ENCODE results near the gene PTPRCAP. TPM values are rescaled to one million over a fixed set of nuclear protein-coding genes. Genes with fewer than 3 reads are reported as not detected.
"Not testable (repeated sequence)": the region's sequence is repeated elsewhere in the genome, so short reads cannot be mapped to it uniquely, and the experiment has no call there.

Gene PTPRCAP
- total RNA-seq, 1 donor from 2014 or later: not detected

- no peak for DNase-seq
Observed at GRCh38 chr11:67409261-67409666, 28.2 kb downstream of the PTPRCAP start.

- no peak for DNase-seq
Observed at GRCh38 chr11:67408437-67409200, 28.9 kb downstream of the PTPRCAP start.

- no peak for DNase-seq
Observed at GRCh38 chr11:67407688-67408163, 29.8 kb downstream of the PTPRCAP start.

GRCh38 chr11:67406969-67407687 lies 30.4 kb downstream of the PTPRCAP start:
- peak; percentile 50 for DNase-seq

DNA sequence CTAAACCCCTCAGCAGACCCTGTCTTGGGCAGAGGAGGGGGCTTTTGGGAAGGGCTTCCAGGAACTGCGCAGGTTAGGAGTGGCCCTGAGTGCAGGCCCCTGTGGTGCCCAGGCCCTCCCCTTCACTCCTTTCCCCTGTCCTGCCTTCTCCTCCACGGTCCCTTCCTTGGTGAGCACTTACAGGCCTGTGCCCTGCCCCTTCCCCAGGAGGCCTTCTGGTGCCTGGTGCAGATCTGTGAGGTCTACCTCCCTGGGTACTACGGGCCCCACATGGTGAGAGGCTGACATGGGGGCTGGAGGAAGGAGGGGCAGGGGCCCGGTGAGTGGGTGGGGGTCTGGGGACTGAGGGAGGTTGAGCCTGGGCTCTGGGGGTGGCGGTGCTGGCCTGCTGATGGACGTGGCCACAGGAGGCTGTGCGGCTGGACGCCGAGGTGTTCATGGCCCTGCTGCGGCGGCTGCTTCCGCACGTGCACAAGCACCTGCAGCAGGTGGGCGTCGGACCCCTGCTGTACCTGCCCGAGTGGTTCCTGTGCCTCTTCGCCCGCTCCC lies 31.0 kb downstream of the PTPRCAP start:
- DNase-seq: no peak

- no peak for DNase-seq
Observed at GRCh38 chr11:67405688-67406339, 31.7 kb downstream of the PTPRCAP start.

DNA sequence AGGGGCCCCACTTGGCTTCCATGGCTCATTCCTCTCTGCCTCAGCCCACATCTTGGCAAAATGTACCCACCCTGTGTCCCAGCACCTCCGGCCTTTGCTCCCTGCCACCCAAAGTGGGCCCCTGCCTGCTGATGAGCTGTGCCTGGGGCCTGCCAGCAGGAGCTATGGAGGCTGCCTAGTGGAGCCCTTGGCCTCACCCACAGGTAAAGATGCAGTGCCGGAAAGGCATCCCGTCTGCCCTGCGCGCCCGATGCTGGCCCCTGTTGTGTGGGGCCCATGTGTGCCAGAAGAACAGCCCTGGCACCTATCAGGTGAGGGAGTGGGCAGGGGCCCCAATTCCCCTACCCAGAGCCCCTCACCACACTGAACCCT lies 32.3 kb downstream of the PTPRCAP start:
- no peak for DNase-seq

- no peak for DNase-seq
Observed at GRCh38 chr11:67404515-67405195, 32.8 kb downstream of the PTPRCAP start.

- not testable (repeated sequence) for DNase-seq
Observed at GRCh38 chr11:67403085-67403484, 34.4 kb downstream of the PTPRCAP start.

DNA sequence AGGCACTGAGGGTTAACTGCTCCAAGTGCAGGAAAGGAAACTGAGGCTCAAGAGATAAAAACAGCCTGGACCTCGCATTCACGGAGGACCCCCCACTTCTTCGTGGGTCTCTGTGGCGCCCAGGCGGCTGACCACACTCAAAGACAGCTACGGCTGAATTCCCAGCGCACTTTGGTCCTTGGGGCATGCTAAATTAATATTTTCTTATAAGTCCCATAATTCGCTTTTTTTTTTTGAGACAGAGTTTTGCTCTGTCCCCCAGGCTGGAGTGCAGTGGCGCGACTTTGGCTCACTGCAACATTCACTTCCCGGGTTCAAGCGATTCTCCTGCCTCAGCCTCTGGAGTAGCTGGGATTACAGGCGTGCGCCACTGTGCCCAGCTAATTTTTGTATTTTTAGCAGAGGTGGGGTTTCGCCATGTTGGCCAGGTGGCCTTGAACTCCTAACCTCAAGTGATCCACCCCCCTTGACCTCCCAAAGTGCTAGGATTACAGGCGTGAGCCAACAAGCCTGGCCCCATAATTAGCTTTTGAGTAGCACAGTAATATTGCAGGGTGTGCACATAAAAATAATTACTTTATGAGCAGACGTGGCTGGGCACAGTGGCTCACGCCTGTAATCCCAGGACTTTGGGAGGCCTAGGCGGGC lies 35.2 kb downstream of the PTPRCAP start:
- not testable (repeated sequence) for DNase-seq

- peak; percentile 92 for DNase-seq
Observed at GRCh38 chr11:67401495-67402191, 35.8 kb downstream of the PTPRCAP start, which contains the start of gene PPP1CA. TSS of gene PPP1CA (minus strand) at chr11:67401858. CDS start at chr11:67401782, 76 bp downstream.

- DNase-seq: no peak
Observed at GRCh38 chr11:67400942-67401494, 36.5 kb downstream of the PTPRCAP start.

- no peak for DNase-seq
Observed at GRCh38 chr11:67400251-67400941, 37.1 kb downstream of the PTPRCAP start.

DNA sequence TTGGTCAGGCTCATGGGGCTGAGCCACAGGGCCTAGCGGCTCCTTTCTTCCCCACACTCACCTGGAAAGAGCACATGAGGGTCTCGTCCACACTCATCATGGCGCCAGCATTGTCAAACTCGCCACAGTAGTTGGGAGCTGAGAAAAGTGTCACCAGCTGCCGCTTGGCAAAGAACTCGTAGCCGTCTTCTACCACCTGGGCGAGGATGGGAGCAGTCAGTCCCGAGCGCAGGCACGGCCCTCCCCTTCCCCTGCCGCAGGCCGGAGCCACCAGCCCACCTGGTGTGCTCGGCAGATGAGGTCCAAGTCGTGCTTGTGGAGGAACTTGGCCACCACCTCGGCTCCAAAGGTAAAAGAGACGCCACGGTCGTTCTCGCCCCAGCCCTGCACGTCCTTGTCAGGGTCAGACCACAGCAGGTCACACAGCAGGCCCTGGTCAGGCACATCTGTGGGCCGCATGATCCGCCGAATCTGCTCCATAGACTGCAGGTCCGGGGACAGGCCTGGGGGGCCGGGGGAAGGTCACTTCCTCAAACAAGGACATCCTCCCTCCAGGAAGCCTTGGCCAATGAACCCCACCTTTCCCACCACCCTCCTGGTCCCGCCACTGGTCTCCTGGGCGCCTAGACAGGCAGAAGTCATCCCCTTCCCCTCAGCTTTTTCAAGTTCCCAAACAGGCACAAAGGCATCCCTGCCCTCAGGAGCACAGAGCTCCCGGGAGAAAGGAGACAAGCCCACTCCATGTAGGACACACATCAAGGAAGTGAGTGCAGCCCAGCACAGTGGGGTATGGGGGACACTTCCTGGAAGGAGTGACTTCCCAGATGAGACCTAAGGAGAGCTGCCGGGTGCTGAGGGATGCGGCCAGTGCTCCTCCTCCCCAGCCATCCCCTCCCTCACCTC lies 38.6 kb downstream of the PTPRCAP start:
- no peak for DNase-seq

GRCh38 chr11:67397986-67398660 lies 39.4 kb downstream of the PTPRCAP start:
- DNase-seq: no peak

- DNase-seq: no peak
Observed at GRCh38 chr11:67397536-67397935, 39.9 kb downstream of the PTPRCAP start.

DNA sequence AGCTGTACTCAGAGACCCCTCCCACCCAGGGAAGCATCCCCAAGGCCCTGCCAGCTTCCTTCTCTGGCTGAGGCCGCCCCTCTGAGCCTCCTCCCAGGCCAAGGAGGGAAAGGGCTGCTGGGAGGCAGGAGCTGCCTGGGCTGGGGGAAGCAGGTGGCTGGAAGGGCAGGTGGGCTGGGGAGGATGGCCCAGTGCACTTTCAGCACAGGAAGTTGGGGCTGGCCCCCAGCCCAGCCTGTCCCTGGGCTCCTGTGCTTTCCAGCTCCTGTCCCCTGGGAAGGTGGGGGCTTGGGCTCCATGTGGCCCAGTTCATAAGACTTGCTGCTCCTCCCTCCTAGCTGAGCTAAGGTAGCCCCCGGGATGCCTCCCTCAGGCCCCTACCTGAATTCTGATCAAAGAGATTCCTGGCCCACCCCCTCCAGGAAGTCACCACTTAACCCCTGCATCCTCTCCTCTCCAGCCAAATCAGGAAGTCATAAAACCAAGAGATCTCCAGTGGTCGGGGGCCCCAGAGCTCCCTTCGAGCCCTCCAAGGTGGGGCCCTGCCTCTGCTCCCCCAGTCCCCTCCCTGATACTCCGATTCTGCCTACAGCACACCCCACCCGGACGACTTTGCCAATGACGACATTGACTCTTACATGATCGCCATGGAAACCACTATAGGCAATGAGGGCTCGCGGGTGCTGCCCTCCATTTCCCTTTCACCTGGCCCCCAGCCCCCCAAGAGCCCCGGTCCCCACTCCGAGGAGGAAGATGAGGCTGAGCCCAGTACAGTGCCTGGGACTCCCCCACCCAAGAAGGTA lies 40.7 kb downstream of the PTPRCAP start:
- no peak for DNase-seq

GRCh38 chr11:67396259-67396581 lies 41.3 kb downstream of the PTPRCAP start:
- no peak for DNase-seq
